Ascending aorta (tissue), 2 donors: ENCODE data around the gene BIRC7. TPM values are rescaled to one million over a fixed set of nuclear protein-coding genes. Genes with fewer than 3 reads are reported as not detected.

ENCODE experiments used
- DNase-seq, 2 donors: peaks; one replicate each; pipeline ENCODE4 v3.0.0-alpha.2; 2019; ENCODE audit warnings: low spot score in 2 of 2
- H3K27ac ChIP-seq, 2 donors: fragments of 200-600 bp; sonication (generic); one replicate each; pipeline ENCODE4 v1.5.1; 2016 to 2017; ENCODE audit warnings: mild to moderate bottlenecking in 1 of 2
- H3K27me3 ChIP-seq: fragments of 200-600 bp; sonication (generic); one replicate; pipeline ENCODE4 v1.5.1; 2017
- H3K36me3 ChIP-seq, 2 donors: fragments of 200-600 bp; sonication (generic); one replicate each; pipeline ENCODE4 v1.5.1; 2016
- H3K4me1 ChIP-seq, 2 donors: fragments of 200-600 bp; sonication (generic); one replicate each; pipeline ENCODE4 v1.5.1; 2016 to 2017; ENCODE audit warnings: mild to moderate bottlenecking in 1 of 2
- H3K4me3 ChIP-seq, 2 donors: fragments of 200-600 bp; sonication (generic); one replicate each; pipeline ENCODE4 v1.5.1; 2016 to 2017; ENCODE audit warnings: mild to moderate bottlenecking in 1 of 2
- H3K9me3 ChIP-seq, 2 donors: fragments of 200-600 bp; sonication (generic); one replicate each; pipeline ENCODE4 v1.5.1; 2016
- CTCF ChIP-seq, 3 experiments: fragments of 200-600 bp in 2 of 3; fragments of 450-650 bp in 1 of 3; sonication (generic) in 2 of 3; IDR thresholded peaks; one replicate each; pipeline ENCODE4 v1.5.1; 2016 to 2019; ENCODE audit warnings: antibody characterized with exemption in 3 of 3, mild to moderate bottlenecking in 1 of 3, moderate library complexity in 1 of 3
- intact Hi-C: fragments of 100-400 bp; cut with DNase I; formaldehyde crosslinking; loops from one replicate; pipeline ENCODE4 v1.15.1; 2023
- total RNA-seq: library from RNA; depleted of rRNA; stranded (reverse); fragments of >200 nt; gene quantifications from one replicate; pipeline ENCODE4 v1.1.0, GENCODE V29; 2016

BIRC7 gene
- total RNA-seq, 1 donor from 2014 or later: not detected

GRCh38 chr20:63277466-63278272 is 42.0 kb downstream of the BIRC7 start:
- Histone ChIP-seq H3K36me3 (peaks cover 59 to 66% of the 10 kb centered on the region in 2 donors), H3K27me3 (no peaks in the 10 kb centered on the region), H3K4me1 (peaks cover 4 to 15% of the 10 kb centered on the region in 2 donors), H3K27ac (no peak overlapping the region), H3K4me3 (no peak overlapping the region), H3K9me3 (no peaks in the 10 kb centered on the region)
- intact Hi-C loops: no loop called here
- TF ChIP-seq CTCF (IDR thresholded peaks at IDR 0.05): no peak
- no peak for DNase-seq

- no peak for DNase-seq
- intact Hi-C loops: no loop called here
Measured at GRCh38 chr20:63278661-63279060, 43.0 kb downstream of the BIRC7 start.

GRCh38 chr20:63279931-63280330 is 44.2 kb downstream of the BIRC7 start:
- Histone ChIP-seq H3K4me1 (no peaks in the 10 kb centered on the region), H3K4me3 (no peak overlapping the region), H3K27ac (no peak overlapping the region), H3K27me3 (no peaks in the 10 kb centered on the region), H3K36me3 (peaks cover 80 to 88% of the 10 kb centered on the region in 2 donors), H3K9me3 (no peaks in the 10 kb centered on the region)
- DNase-seq: no peak
- no peak for TF ChIP-seq CTCF (IDR thresholded peaks at IDR 0.05)
- intact Hi-C loops: no loop called here

More at GRCh38 chr20:63278661-63279060, 43.0 kb downstream of the BIRC7 start:
- TF ChIP-seq CTCF (IDR thresholded peaks at IDR 0.05): no peak
- Histone ChIP-seq H3K4me3 (no peak overlapping the region), H3K27ac (no peak overlapping the region), H3K4me1 (peaks cover 2 to 10% of the 10 kb centered on the region in 2 donors), H3K9me3 (no peaks in the 10 kb centered on the region), H3K36me3 (peaks cover 67 to 76% of the 10 kb centered on the region in 2 donors), H3K27me3 (no peaks in the 10 kb centered on the region)

GRCh38 chr20:63280371-63280770 is 44.7 kb downstream of the BIRC7 start:
- no peaks in the 10 kb centered on the region for H3K4me1 ChIP-seq
- peaks cover 82 to 92% of the 10 kb centered on the region in 2 donors for H3K36me3 ChIP-seq
- intact Hi-C loops: no loop called here
- no peaks in the 10 kb centered on the region for H3K27me3 ChIP-seq
- H3K27ac ChIP-seq: no peak overlapping the region
- H3K4me3 ChIP-seq: no peak overlapping the region
- no peaks in the 10 kb centered on the region for H3K9me3 ChIP-seq
- TF ChIP-seq CTCF (IDR thresholded peaks at IDR 0.05): no peak
- no peak for DNase-seq

GRCh38 chr20:63280929-63281545 is 45.3 kb downstream of the BIRC7 start:
- peaks cover 89 to 98% of the 10 kb centered on the region in 2 donors for H3K36me3 ChIP-seq
- no peaks in the 10 kb centered on the region for H3K9me3 ChIP-seq
- DNase-seq: no peak
- no peak for TF ChIP-seq CTCF (IDR thresholded peaks at IDR 0.05)
- intact Hi-C loops: no loop called here
- H3K4me3 ChIP-seq: no peak overlapping the region
- H3K27ac ChIP-seq: no peak overlapping the region
- no peaks in the 10 kb centered on the region for H3K27me3 ChIP-seq
- no peaks in the 10 kb centered on the region for H3K4me1 ChIP-seq
